Hematopoietic multipotent progenitor cell (in vitro differentiated cells): ENCODE data around the gene CCT4. TPM values are rescaled to one million over a fixed set of nuclear protein-coding genes. Genes with fewer than 3 reads are reported as not detected.

ENCODE experiments used
- small RNA-seq: library from RNA; depleted of rRNA; stranded (forward); fragments of <200 nt; gene quantifications from one replicate; pipeline ENCODE3, GENCODE V24; 2012
- total RNA-seq: library from RNA; depleted of rRNA; stranded (reverse); fragments of >200 nt; gene quantifications from one replicate; pipeline ENCODE4 v1.2.3, GENCODE V29; 2012

Gene CCT4
- total RNA-seq, 1 donor = 81.1 TPM

Small RNA genes within 50 kb of the gene (small RNA-seq; reads per million reads assigned to genes)
- gene RF00019 = not detected

Other genes starting within 250 kb of the CCT4 start
- 1.1 TPM for gene FAM161A, start 34.6 kb downstream of the CCT4 start, total RNA-seq
- 27.5 TPM for gene COMMD1, start 17.0 kb upstream of the CCT4 start, total RNA-seq